ENCODE results near the gene CFB. TPM values are rescaled to one million over a fixed set of nuclear protein-coding genes. Genes with fewer than 3 reads are reported as not detected.
"Not testable (repeated sequence)": the region's sequence is repeated elsewhere in the genome, so short reads cannot be mapped to it uniquely, and the experiment has no call there.

CFB gene
- total RNA-seq, 1 experiment from 2014 or later, result 944 TPM

- H3K27ac Mint-ChIP-seq (ENCODE audit: unreplicated experiment), result peak overlapping the region; percentile 98
Observed at GRCh38 chr6:31971279-31971992, 25.5 kb downstream of the CFB start.

GRCh38 chr6:31971993-31972708 lies 26.3 kb downstream of the CFB start, which contains the start of gene DXO:
Gene DXO (minus strand): TSS chr6:31972138. CDS start chr6:31971675, 463 bp downstream.
- Mint-ChIP-seq H3K27ac (ENCODE audit: unreplicated experiment) (peak within 1 kb of the TSS; percentile 98), H3K4me1 (ENCODE audit: low read depth, unreplicated experiment) (peaks cover 27% of the 10 kb centered on the region), H3K4me3 (ENCODE audit: low read depth, unreplicated experiment) (peak within 1 kb of the TSS; percentile 86), H3K9me3 (ENCODE audit: low read depth, unreplicated experiment) (no peaks in the 10 kb centered on the region), H3K36me3 (ENCODE audit: insufficient read depth, unreplicated experiment) (peaks cover 79% of the 10 kb centered on the region), H3K27me3 (ENCODE audit: unreplicated experiment) (no peaks in the 10 kb centered on the region)
- CTCF ChIA-PET, result interaction anchor here (0.6 to 1.8 kb wide), 7 partner anchors 20 to 1066 kb away, joined by 3 to 7 read pairs (median 4); partner anchors contain the start of genes CFB and ZBTB12
- intact Hi-C loops (cut with micrococcal nuclease; ENCODE audit: unreplicated experiment), result no loop called here
- TF ChIP-seq CTCF (IDR thresholded peaks at IDR 0.05; ENCODE audit: unreplicated experiment), result no peak
- peak; percentile 99 for DNase-seq
- no TSS peak for BruUV-seq (replicated peaks)

More at GRCh38 chr6:31971279-31971992, 25.5 kb downstream of the CFB start:
- H3K27me3 Mint-ChIP-seq (ENCODE audit: unreplicated experiment), result no peaks in the 10 kb centered on the region
- H3K4me3 Mint-ChIP-seq (ENCODE audit: low read depth, unreplicated experiment), result peak overlapping the region; percentile 86
- CTCF ChIA-PET, result interaction anchor here (1.1 to 1.8 kb wide), 6 partner anchors 19 to 231 kb away, joined by 3 to 7 read pairs (median 4); partner anchors contain the start of genes CFB and ZBTB12
- DNase-seq, result no peak
- peaks cover 86% of the 10 kb centered on the region for H3K36me3 Mint-ChIP-seq (ENCODE audit: insufficient read depth, unreplicated experiment)
- no peaks in the 10 kb centered on the region for H3K9me3 Mint-ChIP-seq (ENCODE audit: low read depth, unreplicated experiment)
- BruUV-seq (replicated peaks), result TSS peak; percentile 78
- intact Hi-C loops (cut with micrococcal nuclease; ENCODE audit: unreplicated experiment), result no loop called here
- no peak for TF ChIP-seq CTCF (IDR thresholded peaks at IDR 0.05; ENCODE audit: unreplicated experiment)
- peaks cover 27% of the 10 kb centered on the region for H3K4me1 Mint-ChIP-seq (ENCODE audit: low read depth, unreplicated experiment)

- intact Hi-C loops (cut with micrococcal nuclease; ENCODE audit: unreplicated experiment), result no loop called here
- no peaks in the 10 kb centered on the region for H3K27me3 Mint-ChIP-seq (ENCODE audit: unreplicated experiment)
- H3K9me3 Mint-ChIP-seq (ENCODE audit: low read depth, unreplicated experiment), result no peaks in the 10 kb centered on the region
- H3K4me3 Mint-ChIP-seq (ENCODE audit: low read depth, unreplicated experiment), result peak overlapping the region; percentile 86
- H3K4me1 Mint-ChIP-seq (ENCODE audit: low read depth, unreplicated experiment), result peaks cover 27% of the 10 kb centered on the region
- peak overlapping the region; percentile 98 for H3K27ac Mint-ChIP-seq (ENCODE audit: unreplicated experiment)
- BruUV-seq (replicated peaks), result TSS peak; percentile 67
- TF ChIP-seq CTCF (IDR thresholded peaks at IDR 0.05; ENCODE audit: unreplicated experiment), result no peak
- H3K36me3 Mint-ChIP-seq (ENCODE audit: insufficient read depth, unreplicated experiment), result peaks cover 72% of the 10 kb centered on the region
- CTCF ChIA-PET, result interaction anchor here (0.6 to 1.8 kb wide), 3 partner anchors 70 to 1067 kb away, joined by 4 to 5 read pairs (median 4); partner anchors contain the start of gene ZBTB12
- DNase-seq, result no peak
Observed at GRCh38 chr6:31972709-31973350, 26.9 kb downstream of the CFB start.

- CTCF ChIA-PET, result interaction anchor here (0.7 kb wide), 1 partner anchor 17 kb away, joined by 14 read pairs; the partner anchor contains the start of gene SKIC2
- BruUV-seq (replicated peaks); H3K4me3 Mint-ChIP-seq (ENCODE audit: low read depth, unreplicated experiment); H3K27ac Mint-ChIP-seq (ENCODE audit: unreplicated experiment); H3K9me3 Mint-ChIP-seq (ENCODE audit: low read depth, unreplicated experiment); intact Hi-C loops (cut with micrococcal nuclease; ENCODE audit: unreplicated experiment); H3K27me3 Mint-ChIP-seq (ENCODE audit: unreplicated experiment); DNase-seq: not testable (repeated sequence)
- peaks cover 52% of the 10 kb centered on the region for H3K36me3 Mint-ChIP-seq (ENCODE audit: insufficient read depth, unreplicated experiment)
- peaks cover 16% of the 10 kb centered on the region for H3K4me1 Mint-ChIP-seq (ENCODE audit: low read depth, unreplicated experiment)
Observed at GRCh38 chr6:31976065-31976464, 30.2 kb downstream of the CFB start.

All from Calu3 (cell line).